Endothelial cell of umbilical vein (primary cell): ENCODE results near the gene SGF29. TPM values are rescaled to one million over a fixed set of nuclear protein-coding genes. Genes with fewer than 3 reads are reported as not detected.

Experiments
- BruUV-seq: library from RNA; stranded (reverse); fragments of 400-500 nt; replicated peaks from 2 replicates; lab custom pipeline; 2021; lab: Mats Ljungman, UMichigan
- CTCF ChIA-PET: fragments of 300-600, 350-600 bp; sonication (Branson Sonifier 250); formaldehyde crosslinking; loops from one replicate; lab custom pipeline; 2021; ENCODE audit warnings: antibody characterized with exemption, inconsistent platforms; lab: Charles Lee
- POLR2A ChIA-PET: fragments of 300-600, 350-600 bp; sonication (Branson Sonifier 250); formaldehyde crosslinking; loops from one replicate; lab custom pipeline; 2021; ENCODE audit warnings: antibody characterized with exemption, inconsistent platforms; lab: Charles Lee
- DNase-seq: peaks from one replicate; pipeline ENCODE4 v3.0.0-alpha.2; 2011; ENCODE audit warnings: low read depth, low spot score
- FAIRE-seq: peaks from 2 replicates; lab custom pipeline; 2011; peaks lifted over from hg19 to GRCh38; lab: Jason Lieb, UNC
- H2AFZ ChIP-seq: 2 replicates; pipeline ENCODE4 v1.6.0; 2012; ENCODE audit warnings: low read depth, low read length, control low read depth, inconsistent platforms
- H3K27ac ChIP-seq: 2 replicates; pipeline ENCODE4 v1.5.1; 2011; ENCODE audit warnings: low read depth, mild to moderate bottlenecking, control low read depth, low read length, moderate library complexity; ENCODE audit not compliant: insufficient read depth
- H3K27me3 ChIP-seq, 2 experiments: 2 replicates each; pipeline versions ENCODE4 v1.6.0 to v1.6.1; 2011; ENCODE audit warnings: low read length in 2 of 2, mixed read lengths in 1 of 2; ENCODE audit not compliant: control insufficient read depth in 2 of 2, insufficient read depth in 2 of 2
- H3K36me3 ChIP-seq, 2 experiments: 2 replicates in 1 of 2; 3 replicates in 1 of 2; pipeline ENCODE4 v1.5.1; 2011; ENCODE audit warnings: low read length in 2 of 2, mild to moderate bottlenecking in 1 of 2, moderate library complexity in 1 of 2; ENCODE audit not compliant: control insufficient read depth in 2 of 2, insufficient read depth in 2 of 2; ENCODE audit errors: extremely low read depth in 1 of 2
- H3K4me1 ChIP-seq: 3 replicates; pipeline ENCODE4 v1.5.1; 2011; ENCODE audit warnings: mild to moderate bottlenecking, low read length; ENCODE audit not compliant: control insufficient read depth, insufficient read depth; ENCODE audit errors: extremely low read depth
- H3K4me2 ChIP-seq: 2 replicates; pipeline ENCODE4 v1.6.1; 2011; ENCODE audit warnings: low read length, control low read depth, mixed read lengths; ENCODE audit not compliant: insufficient read depth
- H3K4me3 ChIP-seq, 3 experiments: fragments of 200-600 bp in 1 of 3; sonication (generic), shearing (Covaris generic) in 1 of 3; replicated peaks in 1 of 3; 2 replicates each; pipeline ENCODE4 v1.5.1; 2011 to 2016; ENCODE audit warnings: control low read depth in 3 of 3, low read length in 3 of 3, mild to moderate bottlenecking in 2 of 3, inconsistent platforms in 1 of 3, low read depth in 1 of 3, moderate library complexity in 1 of 3; ENCODE audit not compliant: insufficient read depth in 1 of 3
- H3K79me2 ChIP-seq: 2 replicates; pipeline ENCODE4 v1.6.0; 2012; ENCODE audit warnings: low read length, inconsistent platforms; ENCODE audit not compliant: control insufficient read depth, insufficient read depth
- H3K9ac ChIP-seq: replicated peaks from 2 replicates; pipeline ENCODE3; 2011; ENCODE audit warnings: low read length, control low read depth; ENCODE audit not compliant: insufficient read depth; ENCODE audit errors: extremely low read depth
- H3K9me1 ChIP-seq: replicated peaks from 3 replicates; pipeline ENCODE4 v1.6.0; 2011; ENCODE audit warnings: mild to moderate bottlenecking, low read length; ENCODE audit not compliant: control insufficient read depth, insufficient read depth; ENCODE audit errors: extremely low read depth
- H3K9me3 ChIP-seq: replicated peaks from 2 replicates; pipeline ENCODE4 v1.5.1; 2012; ENCODE audit warnings: low read length, inconsistent platforms; ENCODE audit not compliant: control insufficient read depth, insufficient read depth
- H4K20me1 ChIP-seq: replicated peaks from 2 replicates; pipeline ENCODE3; 2011; ENCODE audit warnings: mild to moderate bottlenecking, low read length; ENCODE audit not compliant: control insufficient read depth, insufficient read depth; ENCODE audit errors: extremely low read depth
- EZH2 ChIP-seq: IDR thresholded peaks from 2 replicates; pipeline ENCODE4 v1.6.1; 2012; ENCODE audit warnings: borderline replicate concordance, low read depth, mild to moderate bottlenecking, moderate library complexity, low read length, inconsistent platforms; ENCODE audit not compliant: severe bottlenecking
- FOS ChIP-seq: IDR thresholded peaks from 2 replicates; pipeline ENCODE4 v1.6.1; 2011; ENCODE audit warnings: mild to moderate bottlenecking, low read length, moderate library complexity, borderline replicate concordance; ENCODE audit not compliant: insufficient read depth
- GATA2 ChIP-seq: IDR thresholded peaks from 2 replicates; pipeline ENCODE4 v1.7.0; 2011; ENCODE audit warnings: low read depth, mild to moderate bottlenecking, moderate library complexity, mixed read lengths, low read length; ENCODE audit not compliant: insufficient read length, insufficient read depth
- JUN ChIP-seq: IDR thresholded peaks from 2 replicates; pipeline ENCODE4 v1.6.1; 2011; ENCODE audit warnings: borderline replicate concordance, low read depth; ENCODE audit not compliant: insufficient read length, insufficient read depth
- MYC ChIP-seq: IDR thresholded peaks from one replicate; pipeline ENCODE4 v1.6.1; 2011; ENCODE audit warnings: mild to moderate bottlenecking, low read depth, low read length
- POLR2A ChIP-seq: IDR thresholded peaks from 2 replicates; pipeline ENCODE4 v1.6.1; 2012; ENCODE audit warnings: low read depth, mild to moderate bottlenecking, control low read depth, low read length
- POLR2AphosphoS5 ChIP-seq: IDR thresholded peaks from 2 replicates; pipeline ENCODE4 v1.6.1; 2012; ENCODE audit warnings: low read depth, mild to moderate bottlenecking, control low read depth, low read length, moderate library complexity; ENCODE audit not compliant: insufficient read depth
- dilution Hi-C: fragments of 300-500 bp; cut with MboI; formaldehyde crosslinking; loops from one replicate; pipeline ENCODE4 v1.15.0; 2019; ENCODE audit warnings: low sequenced_read_pairs; ENCODE audit not compliant: extremely low pct_ligation_motif_present
- intact Hi-C: fragments of 100-400 bp; cut with micrococcal nuclease; formaldehyde crosslinking; loops from one replicate; pipeline ENCODE4 v1.10.0; 2022
- polyA plus RNA-seq, 4 experiments: library from polyadenylated mRNA; depleted of rRNA in 3 of 4; stranded (reverse) in 3 of 4; unstranded in 1 of 4; fragments of >200 nt; gene quantifications; 2 replicates each; pipeline versions ENCODE4 v1.2.1 to v1.2.3, GENCODE V29; 2011 to 2012; ENCODE audit warnings: missing spikeins in 1 of 4
- total RNA-seq: library from RNA; stranded (reverse); gene quantifications from 2 replicates; pipeline ENCODE4 v1.2.3, GENCODE V29; 2021
- TF ChIP-seq, protein P1 (sequence below), 2 donors: IDR thresholded peaks; 1 replicate in 1 of 2; 2 replicates in 1 of 2; pipeline ENCODE4 v1.5.1; 2011; ENCODE audit warnings: low read length in 2 of 2, mild to moderate bottlenecking in 2 of 2, moderate library complexity in 2 of 2, control low read depth in 1 of 2, inconsistent platforms in 1 of 2, low read depth in 1 of 2; ENCODE audit not compliant: insufficient read depth in 1 of 2; ENCODE audit errors: extremely low read depth in 1 of 2
- TF ChIP-seq, protein P2 (sequence below): IDR thresholded peaks from 2 replicates; pipeline ENCODE4 v1.6.1; 2011; ENCODE audit not compliant: insufficient read depth, insufficient read length

The SGF29 gene
- total and polyA plus RNA-seq, 2 donors (not counting 3 experiments of a cell fraction or from before 2014, with no cell fraction given) = 3.4 to 12.0 TPM

DNA sequence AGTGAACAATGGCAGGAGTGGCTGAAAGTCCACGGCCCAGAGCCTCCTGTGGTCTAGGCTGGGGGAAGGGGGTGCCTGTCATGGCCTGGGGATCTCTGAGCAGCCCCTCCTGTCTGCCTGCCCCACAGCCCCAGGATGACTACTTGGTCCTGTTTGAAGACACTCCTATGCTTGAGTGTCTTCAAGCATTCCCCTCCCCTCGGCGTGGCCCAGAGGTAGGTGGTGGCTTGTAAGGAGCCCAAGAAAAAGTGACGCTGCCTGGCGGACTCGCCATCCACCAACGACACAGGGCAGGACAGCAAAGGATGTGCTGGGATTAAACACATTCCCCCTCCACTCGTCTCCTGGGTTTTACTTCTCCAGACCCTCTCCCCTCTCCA lies 50.5 kb downstream of the SGF29 start:
- FAIRE-seq (no peak), DNase-seq (no peak)
- Histone ChIP-seq H3K4me3 (no peak overlapping the region), H3K4me1 (no peaks in the 10 kb centered on the region), H3K79me2 (no peaks in the 10 kb centered on the region), H2AFZ (no peak overlapping the region), H3K4me2 (no peak overlapping the region), H3K9me1 (no peaks in the 10 kb centered on the region), H3K36me3 (no peaks in the 10 kb centered on the region), H3K27me3 (no peaks in the 10 kb centered on the region), H4K20me1 (no peaks in the 10 kb centered on the region), H3K27ac (no peak overlapping the region), H3K9ac (no peak overlapping the region), H3K9me3 (no peaks in the 10 kb centered on the region)
- ChIA-PET CTCF (interaction anchor here (0.8 to 1.7 kb wide), 3 partner anchors 11 to 287 kb away, joined by 3 read pairs; no protein-coding TSS in a partner anchor), POLR2A (no interaction called here)
- BruUV-seq = no TSS peak
- TF ChIP-seq POLR2A (no peak), FOS (no peak), MYC (no peak), GATA2 (no peak), JUN (no peak), EZH2 (no peak), POLR2AphosphoS5 (no peak)
- TF ChIP-seq, protein P1, sequence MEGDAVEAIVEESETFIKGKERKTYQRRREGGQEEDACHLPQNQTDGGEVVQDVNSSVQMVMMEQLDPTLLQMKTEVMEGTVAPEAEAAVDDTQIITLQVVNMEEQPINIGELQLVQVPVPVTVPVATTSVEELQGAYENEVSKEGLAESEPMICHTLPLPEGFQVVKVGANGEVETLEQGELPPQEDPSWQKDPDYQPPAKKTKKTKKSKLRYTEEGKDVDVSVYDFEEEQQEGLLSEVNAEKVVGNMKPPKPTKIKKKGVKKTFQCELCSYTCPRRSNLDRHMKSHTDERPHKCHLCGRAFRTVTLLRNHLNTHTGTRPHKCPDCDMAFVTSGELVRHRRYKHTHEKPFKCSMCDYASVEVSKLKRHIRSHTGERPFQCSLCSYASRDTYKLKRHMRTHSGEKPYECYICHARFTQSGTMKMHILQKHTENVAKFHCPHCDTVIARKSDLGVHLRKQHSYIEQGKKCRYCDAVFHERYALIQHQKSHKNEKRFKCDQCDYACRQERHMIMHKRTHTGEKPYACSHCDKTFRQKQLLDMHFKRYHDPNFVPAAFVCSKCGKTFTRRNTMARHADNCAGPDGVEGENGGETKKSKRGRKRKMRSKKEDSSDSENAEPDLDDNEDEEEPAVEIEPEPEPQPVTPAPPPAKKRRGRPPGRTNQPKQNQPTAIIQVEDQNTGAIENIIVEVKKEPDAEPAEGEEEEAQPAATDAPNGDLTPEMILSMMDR (IDR thresholded peaks at IDR 0.05; ENCODE audit: extremely low read depth in 1 of 2, insufficient read depth in 1 of 2, low read depth in 1 of 2, low read length in 2 of 2) = no peak
- TF ChIP-seq, protein P2, sequence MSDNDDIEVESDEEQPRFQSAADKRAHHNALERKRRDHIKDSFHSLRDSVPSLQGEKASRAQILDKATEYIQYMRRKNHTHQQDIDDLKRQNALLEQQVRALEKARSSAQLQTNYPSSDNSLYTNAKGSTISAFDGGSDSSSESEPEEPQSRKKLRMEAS = no peak
- intact Hi-C loops (no loop called here), dilution Hi-C loops (no loop called here)
